ENCODE measurements around the gene SYT15B.
"Not testable (repeated sequence)": the region's sequence is repeated elsewhere in the genome, so short reads cannot be mapped to it uniquely, and the experiment has no call there.

DNA sequence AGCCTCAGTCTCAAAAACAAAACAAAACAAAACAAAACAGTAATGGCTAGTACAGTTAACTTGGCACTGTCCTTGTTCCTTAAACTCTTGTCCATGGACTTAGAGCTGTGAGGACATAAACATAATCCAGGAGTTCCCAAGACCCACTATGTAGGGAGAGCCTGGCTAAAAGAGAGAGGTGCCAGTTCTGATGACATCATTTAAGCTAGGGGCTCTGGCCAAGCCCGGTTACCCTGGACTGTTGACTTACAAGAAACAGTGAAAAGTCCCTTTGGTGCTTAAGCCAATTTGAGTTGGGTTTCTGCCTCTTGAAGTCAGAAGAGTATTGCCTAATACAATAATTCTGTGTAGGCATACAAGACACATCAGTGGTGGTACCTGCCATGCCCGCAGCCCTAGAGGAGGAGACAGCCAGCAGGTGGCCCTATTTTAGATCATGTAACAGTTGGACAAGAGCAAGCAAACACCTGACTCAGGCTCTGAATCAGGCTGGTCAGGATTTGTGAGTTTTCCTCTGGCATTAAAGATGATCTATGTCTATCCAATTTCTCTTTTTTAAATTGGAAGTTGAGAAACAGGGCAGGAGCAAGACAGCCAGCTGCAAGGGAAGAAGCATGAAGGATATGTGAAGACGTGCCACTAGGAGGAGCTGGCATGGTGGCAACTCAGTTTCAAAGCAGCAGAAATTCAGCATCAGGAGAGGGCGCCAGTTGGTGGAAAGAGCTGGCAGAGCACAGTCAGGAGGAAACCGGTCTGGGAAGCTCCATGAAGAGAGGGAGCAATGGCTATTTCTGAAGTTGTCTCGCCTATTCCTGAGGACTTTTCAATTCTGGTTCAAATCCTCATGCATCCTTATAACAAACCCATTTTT lies 12.2 kb upstream of the SYT15B start:
- TF ChIP-seq, protein P1, sequence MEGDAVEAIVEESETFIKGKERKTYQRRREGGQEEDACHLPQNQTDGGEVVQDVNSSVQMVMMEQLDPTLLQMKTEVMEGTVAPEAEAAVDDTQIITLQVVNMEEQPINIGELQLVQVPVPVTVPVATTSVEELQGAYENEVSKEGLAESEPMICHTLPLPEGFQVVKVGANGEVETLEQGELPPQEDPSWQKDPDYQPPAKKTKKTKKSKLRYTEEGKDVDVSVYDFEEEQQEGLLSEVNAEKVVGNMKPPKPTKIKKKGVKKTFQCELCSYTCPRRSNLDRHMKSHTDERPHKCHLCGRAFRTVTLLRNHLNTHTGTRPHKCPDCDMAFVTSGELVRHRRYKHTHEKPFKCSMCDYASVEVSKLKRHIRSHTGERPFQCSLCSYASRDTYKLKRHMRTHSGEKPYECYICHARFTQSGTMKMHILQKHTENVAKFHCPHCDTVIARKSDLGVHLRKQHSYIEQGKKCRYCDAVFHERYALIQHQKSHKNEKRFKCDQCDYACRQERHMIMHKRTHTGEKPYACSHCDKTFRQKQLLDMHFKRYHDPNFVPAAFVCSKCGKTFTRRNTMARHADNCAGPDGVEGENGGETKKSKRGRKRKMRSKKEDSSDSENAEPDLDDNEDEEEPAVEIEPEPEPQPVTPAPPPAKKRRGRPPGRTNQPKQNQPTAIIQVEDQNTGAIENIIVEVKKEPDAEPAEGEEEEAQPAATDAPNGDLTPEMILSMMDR (IDR thresholded peaks at IDR 0.05), result not testable (repeated sequence)
- TF ChIP-seq EZH2 (IDR thresholded peaks at IDR 0.05; ENCODE audit: borderline replicate concordance, insufficient read depth, low read depth, low read length, poor library complexity, severe bottlenecking), result not testable (repeated sequence)
